GM18907 (cell line): ENCODE measurements around the gene SLC19A1.

ENCODE experiments used
- ATAC-seq: cut with Tn5 transposase; IDR thresholded peaks from one replicate; pipeline ENCODE4 v1.9.1; 2021; ENCODE audit warnings: mild to moderate bottlenecking, moderate library complexity; ENCODE audit not compliant: unreplicated experiment

SLC19A1 gene

DNA sequence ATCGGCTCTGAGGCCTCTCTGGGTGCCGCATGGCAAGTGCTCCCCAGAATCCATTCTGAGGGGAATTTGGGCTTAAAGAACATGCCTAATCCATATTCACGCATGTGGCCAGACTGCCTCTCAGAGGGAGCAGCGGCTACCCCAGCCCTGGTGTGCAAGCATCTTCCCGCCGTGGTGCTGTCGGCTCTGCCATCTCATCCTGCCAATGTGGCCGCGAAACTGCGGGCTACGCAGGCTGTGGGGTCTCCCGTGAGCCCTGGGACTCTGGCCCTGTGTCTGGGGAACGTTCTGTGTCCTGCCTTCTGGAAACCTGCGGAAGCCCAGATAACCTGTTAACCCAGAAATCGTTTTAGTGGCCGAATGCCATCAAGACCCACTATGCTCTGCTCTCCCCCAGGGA lies 60.7 kb downstream of the SLC19A1 start:
- no peak for ATAC-seq

DNA sequence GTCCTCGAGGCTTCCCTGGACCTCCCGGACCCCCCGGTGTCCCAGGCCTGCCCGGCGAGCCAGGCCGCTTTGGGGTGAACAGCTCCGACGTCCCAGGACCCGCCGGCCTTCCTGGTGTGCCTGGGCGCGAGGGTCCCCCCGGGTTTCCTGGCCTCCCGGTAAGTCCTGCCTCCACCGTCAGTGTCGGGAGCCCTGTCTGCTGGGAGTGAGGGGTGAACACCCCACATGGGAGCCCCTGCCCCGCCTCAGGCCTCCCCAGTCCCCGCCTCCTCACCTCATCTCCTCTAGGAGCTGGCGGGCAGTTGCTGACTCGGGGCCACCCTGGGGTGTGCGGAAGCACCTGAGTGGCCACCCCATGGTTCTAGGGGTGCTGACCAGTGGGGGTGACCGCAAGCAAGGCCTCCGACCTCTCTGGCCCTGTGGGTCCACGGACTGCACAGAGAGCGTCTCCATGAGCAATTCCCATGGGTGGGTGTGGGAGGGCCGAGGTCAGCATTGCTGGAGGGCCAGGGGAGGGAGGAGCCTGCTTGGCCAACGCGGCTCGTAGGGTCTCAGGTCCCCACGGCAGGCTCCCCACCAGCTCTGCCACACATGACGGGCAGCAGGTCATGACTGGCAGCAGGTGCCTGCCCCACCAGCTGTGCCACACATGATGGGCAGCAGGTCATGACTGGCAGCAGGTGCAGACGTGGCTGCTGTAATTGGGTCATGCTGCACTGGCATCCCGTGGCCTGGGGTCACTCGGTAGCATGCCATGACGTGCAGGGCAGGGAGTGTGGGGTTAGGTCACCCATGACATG lies 61.3 kb downstream of the SLC19A1 start:
- no peak for ATAC-seq

DNA sequence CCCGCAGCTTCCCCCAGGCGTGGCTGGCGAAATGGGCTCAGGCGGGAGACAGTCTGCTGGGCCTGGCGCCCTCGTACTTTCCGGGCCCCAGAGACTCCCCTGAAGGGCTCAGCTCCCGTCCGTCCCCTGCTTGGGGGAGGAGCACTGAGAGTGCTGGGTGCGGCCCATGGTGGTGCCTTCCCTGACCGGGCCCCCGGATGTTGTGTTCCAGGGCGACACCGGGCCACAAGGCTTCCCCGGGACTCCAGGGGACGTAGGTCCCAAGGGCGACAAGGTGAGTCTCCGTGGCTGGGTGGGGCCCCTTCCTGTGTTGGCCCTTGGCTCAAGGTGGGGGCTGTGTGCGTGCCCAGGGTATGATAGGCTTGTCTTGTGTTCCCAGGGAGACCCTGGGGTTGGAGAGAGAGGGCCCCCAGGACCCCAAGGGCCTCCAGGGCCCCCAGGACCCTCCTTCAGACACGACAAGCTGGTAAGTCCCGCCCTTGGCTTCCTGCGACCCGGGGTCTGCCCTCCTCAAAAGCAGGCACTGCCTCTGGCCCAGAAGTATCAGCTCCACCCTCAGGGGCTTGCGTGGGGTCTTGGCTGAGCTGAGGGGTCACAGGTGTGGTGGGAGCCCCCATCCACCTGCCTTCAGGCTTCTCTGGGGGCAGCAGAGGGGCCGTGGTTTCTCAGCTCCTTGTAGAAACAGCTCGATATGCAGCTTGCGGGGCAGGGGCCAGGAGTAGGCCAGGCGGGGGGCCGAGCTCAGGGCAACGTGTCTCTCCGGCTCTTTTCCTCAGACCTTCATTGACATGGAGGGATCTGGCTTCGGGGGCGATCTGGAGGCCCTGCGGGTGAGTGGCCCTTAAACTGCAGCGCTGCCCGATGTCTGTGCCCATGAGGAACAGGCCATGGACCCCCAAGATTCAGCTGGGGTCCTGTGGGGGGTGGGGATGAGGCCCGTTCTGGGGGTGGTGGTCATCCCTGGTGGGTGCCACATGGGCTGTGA lies 62.3 kb downstream of the SLC19A1 start:
- ATAC-seq = no peak

DNA sequence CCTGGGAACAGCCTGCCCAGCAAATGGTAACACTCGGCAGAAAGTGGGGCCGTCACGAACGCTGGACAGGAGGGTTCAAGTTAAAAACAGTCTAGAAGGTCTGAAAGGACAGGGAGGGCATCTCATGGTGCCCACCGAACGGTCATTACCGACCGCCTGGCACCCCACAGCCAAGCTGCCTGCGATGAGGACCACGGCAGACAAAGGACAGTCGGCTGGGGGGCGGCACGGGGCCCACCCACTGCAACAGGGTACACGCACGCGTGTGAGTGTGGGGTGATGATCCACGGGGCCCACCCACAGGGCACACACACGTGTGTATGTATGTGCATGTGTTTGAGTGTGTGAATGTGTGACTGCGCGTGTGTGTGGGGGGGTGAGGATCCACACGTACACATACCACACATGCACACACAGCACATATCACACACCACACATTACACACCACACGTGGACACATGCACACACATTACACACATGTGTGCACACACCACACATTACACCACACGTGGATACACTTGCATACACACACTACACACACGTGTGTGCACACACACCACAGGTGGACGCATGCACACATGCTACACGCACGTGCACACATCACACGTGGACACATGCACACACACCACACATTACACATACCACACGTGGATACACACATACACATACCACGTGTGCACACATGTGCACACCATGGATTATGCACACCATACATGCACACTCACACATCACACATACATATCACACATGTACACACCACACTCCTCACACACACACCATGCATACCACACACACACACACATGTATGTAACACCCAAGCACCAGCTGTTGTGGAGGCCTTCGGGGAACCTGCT lies 63.2 kb downstream of the SLC19A1 start:
- ATAC-seq = no peak

DNA sequence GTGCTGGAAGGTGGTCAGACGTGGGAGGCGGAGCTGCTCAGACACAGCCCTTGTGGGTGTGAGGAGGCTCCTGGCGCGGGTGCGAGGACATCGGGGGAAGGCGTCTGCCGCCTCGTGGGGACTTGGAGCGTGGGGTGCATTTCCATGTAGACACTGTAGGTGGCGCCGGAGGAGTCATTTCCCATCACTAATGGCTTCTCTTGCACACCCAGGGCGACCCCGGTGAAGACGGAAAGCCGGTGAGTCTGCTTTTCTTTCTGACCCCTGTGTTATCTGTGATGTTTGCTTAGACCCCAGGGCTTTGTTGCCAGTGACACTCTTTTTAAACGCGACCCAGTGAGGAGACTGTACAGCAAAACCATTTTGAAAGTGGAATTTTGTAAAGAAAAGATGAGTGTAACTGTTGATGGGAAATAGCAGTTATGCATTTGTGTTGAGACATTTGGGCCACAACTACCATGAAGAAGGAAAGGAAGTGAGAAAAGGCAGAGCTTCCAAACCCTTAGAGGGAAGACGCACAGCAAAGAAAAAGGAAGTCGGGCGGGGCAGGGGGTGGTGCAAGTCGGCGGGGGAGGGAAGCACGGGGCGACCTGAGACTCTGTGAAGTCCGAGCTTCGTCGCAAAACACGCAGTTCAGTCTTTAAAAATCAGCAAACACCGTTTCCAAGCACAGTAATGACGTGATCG lies 64.0 kb downstream of the SLC19A1 start:
- ATAC-seq = no peak

DNA sequence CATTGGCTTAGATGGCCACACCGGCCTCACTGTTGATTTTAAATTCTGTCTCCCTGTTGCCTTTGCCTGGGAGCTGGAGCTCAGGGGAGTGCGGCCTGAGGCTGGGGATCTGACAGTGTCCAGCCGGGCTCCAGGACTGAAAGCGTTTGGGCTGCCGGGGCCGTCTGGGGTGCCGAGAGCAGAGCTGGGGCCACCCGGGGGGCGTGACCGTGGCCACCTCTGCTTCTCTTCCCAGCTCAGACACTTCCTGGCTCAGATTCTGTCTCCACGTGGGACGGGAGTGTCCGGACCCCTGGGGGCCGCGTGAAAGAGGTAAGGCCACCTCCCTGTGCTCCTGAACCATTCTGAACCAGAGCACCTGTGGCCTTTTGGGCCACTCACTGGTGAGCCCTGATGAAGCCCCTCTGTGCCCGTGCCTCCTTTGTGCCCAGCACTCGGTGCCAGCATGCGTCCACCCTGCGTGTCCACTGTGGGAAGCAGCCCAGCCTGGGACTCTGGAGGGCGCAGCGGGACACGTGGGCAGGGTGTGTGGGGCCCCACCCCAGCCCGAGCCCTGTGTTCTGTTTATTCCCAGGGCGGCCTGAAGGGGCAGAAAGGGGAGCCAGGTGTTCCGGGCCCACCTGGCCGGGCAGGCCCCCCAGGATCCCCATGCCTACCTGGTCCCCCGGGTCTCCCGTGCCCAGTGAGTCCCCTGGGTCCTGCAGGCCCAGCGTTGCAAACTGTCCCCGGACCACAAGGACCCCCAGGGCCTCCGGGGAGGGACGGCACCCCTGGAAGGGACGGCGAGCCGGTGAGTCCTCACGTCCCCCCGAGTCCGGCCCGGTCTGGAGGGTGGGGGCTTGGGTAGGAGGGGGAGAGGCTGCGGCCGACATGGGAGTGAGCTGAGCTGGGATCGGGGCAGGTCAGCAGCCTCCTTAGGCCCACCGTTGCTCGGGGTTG lies 64.8 kb downstream of the SLC19A1 start:
- no peak for ATAC-seq

DNA sequence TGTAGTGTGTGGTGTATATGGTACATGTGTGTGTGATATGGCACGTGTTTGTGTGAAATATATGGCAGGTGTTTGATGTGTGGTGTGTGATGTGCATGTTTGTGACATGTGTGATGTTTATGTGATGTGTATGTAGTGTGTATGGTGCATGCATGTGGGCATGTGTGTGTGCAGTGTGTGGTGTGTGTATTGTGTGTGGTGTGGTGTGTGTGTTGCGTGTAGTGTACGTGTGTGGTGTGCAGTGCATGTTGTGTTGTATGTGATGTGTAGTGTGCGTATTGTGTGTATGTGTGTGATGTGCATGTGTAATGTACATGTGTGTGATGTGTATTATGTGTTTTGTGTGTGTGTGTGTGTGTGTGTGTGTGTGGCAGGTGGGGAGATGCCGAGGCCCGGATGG lies 65.7 kb downstream of the SLC19A1 start:
- ATAC-seq = no peak

DNA sequence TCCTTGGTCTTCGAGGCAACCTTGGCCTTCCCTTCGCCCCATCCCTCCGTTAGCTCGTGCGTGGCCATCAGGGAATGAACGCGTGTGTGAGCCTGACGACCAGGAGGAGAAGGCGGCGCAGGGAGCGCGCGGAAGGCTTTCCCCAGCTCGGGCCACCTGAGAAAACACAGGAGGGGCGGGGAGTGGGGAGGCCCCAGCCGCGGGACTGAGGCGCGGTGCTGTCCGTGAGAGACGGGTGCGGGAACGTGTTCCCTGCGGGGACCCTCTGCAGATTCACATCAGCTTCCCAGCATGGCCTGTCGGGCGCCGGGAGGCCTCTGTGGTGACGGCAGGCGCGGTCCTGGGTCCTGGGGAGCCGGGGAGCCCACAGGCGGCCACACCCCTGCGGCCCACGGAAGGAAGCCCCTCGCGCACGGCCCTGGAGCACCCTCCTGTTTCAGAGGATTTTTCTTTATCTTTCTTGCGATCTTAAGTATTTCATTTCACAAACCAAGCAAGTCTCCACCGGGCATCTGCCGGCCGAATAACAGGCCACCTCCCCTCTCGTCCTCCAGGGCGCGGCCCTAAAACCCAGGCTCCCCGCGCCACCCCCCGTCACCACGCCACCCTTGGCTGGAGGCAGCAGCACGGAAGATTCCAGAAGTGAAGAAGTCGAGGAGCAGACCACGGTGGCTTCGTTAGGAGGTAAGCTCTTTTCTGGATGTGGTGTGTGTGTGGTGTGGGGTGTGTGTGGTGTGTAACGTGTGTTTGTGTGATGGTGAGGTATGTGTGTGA lies 66.3 kb downstream of the SLC19A1 start:
- no peak for ATAC-seq

DNA sequence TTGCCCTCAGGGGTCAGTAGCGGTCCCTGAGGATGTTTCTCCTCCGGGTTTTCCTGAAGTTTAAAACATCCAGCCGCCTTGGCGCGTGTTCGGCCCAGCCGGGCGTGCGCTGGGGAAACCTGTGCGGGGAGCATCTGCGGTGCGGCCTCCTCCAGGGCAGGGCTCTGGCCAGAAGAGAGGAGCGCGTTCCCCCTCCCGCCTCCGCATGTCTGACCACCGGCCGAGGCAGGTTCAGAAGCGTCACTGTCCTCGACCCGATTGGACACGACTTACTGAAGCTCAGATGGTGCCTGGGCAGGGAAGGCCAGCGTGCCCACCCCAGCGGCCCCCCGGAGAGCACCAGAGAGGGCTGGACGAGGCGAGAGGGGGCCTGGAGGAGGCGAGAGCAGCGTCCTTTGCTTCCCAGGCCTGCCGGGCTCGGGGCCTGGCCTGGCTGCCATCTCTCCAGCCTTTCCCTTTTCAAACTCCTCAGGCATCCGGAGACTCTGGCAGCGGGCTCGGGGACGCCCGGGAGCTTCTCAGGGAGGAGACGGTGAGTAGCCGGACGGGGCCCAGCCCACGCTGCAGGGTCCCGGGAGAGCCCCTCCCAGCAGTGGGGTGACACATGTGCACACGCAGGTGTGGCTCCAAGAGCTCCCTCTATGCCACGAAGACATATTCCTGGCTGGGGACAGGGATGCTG lies 67.1 kb downstream of the SLC19A1 start:
- ATAC-seq = no peak

DNA sequence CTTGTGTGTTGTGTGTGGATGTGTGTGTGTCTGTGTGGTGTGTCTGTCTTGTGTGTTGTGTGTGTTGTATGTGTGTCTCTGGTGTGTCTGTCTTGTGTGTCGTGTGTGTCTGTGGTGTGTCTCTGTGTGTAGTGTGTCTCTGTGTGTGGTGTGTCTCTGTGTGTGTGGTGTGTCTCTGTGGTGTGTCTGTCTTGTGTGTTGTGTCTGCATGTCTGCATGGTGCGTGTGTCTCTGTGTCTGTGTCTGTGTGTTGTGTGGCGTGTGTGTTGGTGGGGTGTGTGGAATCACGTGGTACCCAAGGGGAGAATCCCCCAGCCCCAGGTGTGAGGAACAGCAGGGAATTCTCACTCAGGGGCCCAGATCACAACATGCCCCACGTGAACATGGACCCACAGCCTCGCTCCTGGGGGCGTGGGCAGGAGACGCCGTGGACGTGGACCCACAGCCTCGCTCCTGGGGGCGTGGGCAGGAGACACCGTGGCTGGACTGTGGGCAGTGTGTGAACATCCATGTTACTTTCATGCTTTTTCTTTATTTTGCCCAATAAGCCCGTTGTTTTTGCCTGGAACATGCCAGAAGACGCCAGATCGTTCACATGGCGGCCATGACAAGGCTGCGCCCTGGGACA lies 67.8 kb downstream of the SLC19A1 start:
- no peak for ATAC-seq

DNA sequence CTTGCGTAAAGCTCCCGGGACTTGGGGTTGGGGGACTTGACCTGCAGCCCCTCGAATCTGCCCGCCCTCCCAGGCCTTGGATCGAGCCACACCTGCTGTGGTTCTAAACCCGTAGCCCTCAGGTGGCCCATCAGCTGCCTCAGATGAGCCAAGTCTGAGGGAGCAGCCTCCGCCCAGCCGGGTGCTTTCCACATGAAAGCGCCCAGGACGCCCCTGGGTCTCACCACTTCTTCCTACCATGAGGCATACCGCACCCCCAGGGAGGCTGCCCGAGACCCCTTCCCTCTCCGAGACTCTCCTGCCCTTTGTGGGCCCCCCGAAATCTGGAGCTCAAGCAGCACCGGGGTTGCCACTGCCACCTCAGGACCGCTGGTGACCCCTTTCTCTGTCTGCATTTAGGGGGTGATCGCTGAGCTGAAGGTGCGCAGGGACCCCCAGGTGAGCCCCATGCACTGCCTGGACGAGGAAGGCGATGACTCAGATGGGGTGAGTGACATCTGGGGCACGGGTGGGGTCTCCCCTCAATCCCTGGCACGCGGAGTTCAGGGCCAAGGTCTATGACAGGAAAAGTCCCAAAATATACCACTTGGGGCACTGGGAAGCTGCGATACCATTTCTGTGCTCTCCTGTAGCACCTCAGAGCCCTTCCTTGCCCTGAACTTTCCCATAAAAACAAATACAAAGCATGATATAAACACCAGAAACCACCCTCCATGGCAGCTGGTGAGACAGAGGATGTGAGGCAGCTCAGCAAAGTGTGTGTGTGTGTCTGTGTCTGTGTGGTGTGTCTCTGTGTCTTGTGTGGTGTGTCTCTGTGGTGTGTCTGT lies 68.5 kb downstream of the SLC19A1 start:
- no peak for ATAC-seq

DNA sequence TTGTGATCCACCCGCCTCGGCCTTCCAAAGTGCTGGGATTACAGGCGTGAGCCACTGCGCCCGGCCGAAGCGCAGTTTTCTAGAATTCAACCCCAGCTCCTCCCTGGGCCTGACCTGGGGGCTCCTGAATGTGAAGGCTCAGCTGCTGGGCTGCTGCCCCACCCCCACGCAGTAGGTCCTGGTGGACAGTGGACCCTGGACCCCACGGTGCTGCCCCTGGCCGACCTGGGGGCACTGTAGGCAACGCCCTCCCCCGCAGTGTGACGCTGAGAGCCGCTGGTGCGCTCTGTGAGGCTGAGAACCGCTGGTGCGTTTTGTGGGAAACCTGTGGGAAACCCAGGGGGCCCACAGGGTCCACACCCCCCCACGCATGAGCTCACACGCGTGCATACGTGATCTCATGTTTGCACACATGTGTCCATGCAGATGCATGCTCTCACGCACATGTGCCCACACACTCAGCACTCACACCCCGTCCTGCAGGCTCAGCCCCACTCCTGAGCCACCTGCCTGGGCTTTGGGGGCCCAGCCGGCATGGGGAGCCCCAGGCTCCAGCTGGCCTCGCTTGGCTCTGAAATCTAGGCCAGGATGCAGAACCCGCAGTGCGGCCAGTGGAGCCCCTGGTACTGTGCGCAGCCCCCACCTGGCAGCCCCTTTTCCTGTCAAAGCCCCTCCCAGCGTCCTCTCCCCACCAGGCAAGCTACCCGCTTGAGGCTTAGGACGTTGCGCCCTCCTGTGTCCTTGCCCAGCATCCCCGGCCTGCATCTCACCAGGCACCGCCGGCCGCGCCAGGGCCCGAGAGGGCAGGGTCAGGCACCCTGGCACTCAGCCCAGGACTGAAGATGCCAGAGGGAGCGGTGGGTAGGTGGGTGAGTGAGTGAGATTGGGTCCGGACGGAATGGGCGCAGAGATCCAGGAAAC lies 69.5 kb downstream of the SLC19A1 start:
- ATAC-seq = no peak

DNA sequence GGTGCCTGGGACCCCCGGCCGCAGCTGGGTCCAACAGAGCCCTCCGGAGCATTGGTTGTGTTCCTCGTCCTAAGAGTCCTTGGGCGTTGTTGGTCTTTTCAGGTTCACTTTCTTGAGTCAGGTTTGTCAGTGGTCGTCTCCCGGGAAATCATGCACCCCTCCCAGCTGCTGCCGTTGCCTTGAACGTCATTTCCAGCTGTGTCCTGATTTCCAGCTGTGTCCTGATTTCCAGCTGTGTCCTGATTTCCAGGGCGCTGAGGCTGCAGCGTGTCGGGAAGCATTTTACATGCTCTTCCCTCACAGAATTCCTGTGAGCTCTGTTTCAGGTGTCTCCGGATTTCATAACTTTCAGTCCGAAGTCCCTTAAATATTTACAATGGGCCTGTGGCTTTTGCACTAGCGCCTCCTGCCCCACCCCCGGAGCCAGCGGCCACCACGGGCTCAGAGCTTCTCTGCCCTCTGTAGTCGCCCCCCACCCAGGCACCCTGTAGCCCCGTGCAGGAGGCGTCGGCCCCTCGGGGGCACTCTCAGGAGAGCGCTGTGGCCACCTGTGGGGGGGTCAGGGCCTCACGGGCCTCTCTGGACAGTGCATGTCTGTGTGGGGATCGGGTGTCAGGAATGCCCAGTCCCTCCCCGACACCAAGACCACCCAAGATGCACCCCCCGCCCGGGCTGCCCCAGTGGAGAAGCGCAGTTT lies 70.6 kb downstream of the SLC19A1 start:
- ATAC-seq = no peak

DNA sequence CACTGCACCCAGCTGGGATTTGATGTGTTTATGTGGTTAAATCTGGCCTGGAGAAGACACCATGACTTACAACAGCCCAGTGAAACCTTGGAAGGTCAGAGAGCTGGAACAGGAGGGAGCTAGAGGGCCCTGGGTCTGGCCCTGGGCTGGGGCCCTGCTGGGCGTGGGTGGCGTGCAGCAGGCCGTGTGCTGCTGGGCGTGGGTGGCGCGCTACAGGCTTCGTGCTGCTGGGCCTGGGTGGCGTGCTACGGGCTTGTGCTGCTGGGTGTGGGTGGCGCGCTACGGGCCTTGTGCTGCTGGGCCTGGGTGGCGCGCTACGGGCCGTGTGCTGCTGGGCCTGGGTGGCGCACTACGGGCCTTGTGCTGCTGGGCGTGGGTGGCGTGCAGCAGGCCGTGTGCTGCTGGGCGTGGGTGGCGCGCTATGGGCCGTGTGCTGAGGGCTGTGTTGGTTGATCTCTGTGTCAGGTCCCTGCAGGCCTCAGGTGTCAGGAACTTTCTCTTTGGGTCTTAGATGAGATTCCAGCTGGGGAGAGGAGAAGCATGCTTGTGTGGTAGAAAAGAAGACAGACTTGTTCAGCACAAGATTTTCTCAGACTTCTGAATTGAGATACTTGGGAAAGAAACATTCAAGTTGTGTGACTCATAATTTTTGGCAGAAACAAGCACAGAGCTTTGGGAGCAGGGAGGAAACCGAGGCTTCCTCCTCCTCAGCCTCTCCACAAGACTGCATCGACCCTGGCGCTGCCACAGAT lies 71.3 kb downstream of the SLC19A1 start:
- no peak for ATAC-seq
